GM12892 (cell line): ENCODE results near the gene AASS.
"Not testable (repeated sequence)": the region's sequence is repeated elsewhere in the genome, so short reads cannot be mapped to it uniquely, and the experiment has no call there.

Experiments
- DNase-seq: peaks from one replicate; pipeline ENCODE4 v3.0.0; 2011; ENCODE audit not compliant: insufficient read length
- FAIRE-seq: peaks from 2 replicates; lab custom pipeline; 2011; peaks lifted over from hg19 to GRCh38; lab: Jason Lieb, UNC
- POLR2A ChIP-seq: IDR thresholded peaks from 2 replicates; pipeline ENCODE4 v1.6.1; 2011; ENCODE audit warnings: low read depth, low read length, control low read depth
- POLR2AphosphoS5 ChIP-seq: IDR thresholded peaks from 2 replicates; pipeline ENCODE4 v1.6.1; 2011; ENCODE audit warnings: low read depth, low read length, control low read depth
- TAF1 ChIP-seq: IDR thresholded peaks from 2 replicates; pipeline ENCODE4 v1.6.1; 2011; ENCODE audit warnings: low read depth, mild to moderate bottlenecking, control low read depth, low read length, borderline replicate concordance

AASS gene

GRCh38 chr7:122140918-122141317 lies 3.1 kb downstream of the AASS start:
- TF ChIP-seq POLR2AphosphoS5 (no peak), TAF1 (no peak), POLR2A (no peak)
- DNase-seq, result no peak
- no peak for FAIRE-seq

- FAIRE-seq, result no peak
Measured at GRCh38 chr7:122137251-122138077, 6.6 kb downstream of the AASS start.

GRCh38 chr7:122136639-122137245 lies 7.3 kb downstream of the AASS start:
- TF ChIP-seq POLR2A, result no peak
- TF ChIP-seq POLR2AphosphoS5, result no peak
- TF ChIP-seq TAF1, result no peak
- no peak for FAIRE-seq

More at GRCh38 chr7:122137251-122138077, 6.6 kb downstream of the AASS start:
- DNase-seq, result no peak
- TF ChIP-seq TAF1 (no peak), POLR2A (no peak), POLR2AphosphoS5 (no peak)

GRCh38 chr7:122136078-122136477 lies 8.0 kb downstream of the AASS start:
- TF ChIP-seq POLR2A, result no peak
- no peak for TF ChIP-seq TAF1
- DNase-seq, result no peak
- no peak for FAIRE-seq

More at GRCh38 chr7:122136639-122137245, 7.3 kb downstream of the AASS start:
- DNase-seq, result no peak

GRCh38 chr7:122135275-122135674 lies 8.8 kb downstream of the AASS start:
- no peak for DNase-seq
- no peak for FAIRE-seq
- TF ChIP-seq POLR2A, result no peak
- no peak for TF ChIP-seq POLR2AphosphoS5
- TF ChIP-seq TAF1, result no peak

GRCh38 chr7:122134793-122135192 lies 9.3 kb downstream of the AASS start:
- not testable (repeated sequence) for DNase-seq, FAIRE-seq

- no peak for FAIRE-seq
- DNase-seq, result no peak
- TF ChIP-seq POLR2AphosphoS5, result no peak
- TF ChIP-seq POLR2A, result no peak
- no peak for TF ChIP-seq TAF1
Measured at GRCh38 chr7:122133477-122133876, 10.6 kb downstream of the AASS start.

GRCh38 chr7:122132341-122132740 lies 11.7 kb downstream of the AASS start:
- DNase-seq (no peak), FAIRE-seq (no peak)
- TF ChIP-seq POLR2A (no peak), TAF1 (no peak), POLR2AphosphoS5 (no peak)

- FAIRE-seq (no peak), DNase-seq (no peak)
- TF ChIP-seq TAF1 (no peak), POLR2A (no peak), POLR2AphosphoS5 (no peak)
Measured at GRCh38 chr7:122123746-122124145, 20.3 kb downstream of the AASS start.

GRCh38 chr7:122118757-122119156 lies 25.3 kb downstream of the AASS start:
- TF ChIP-seq POLR2AphosphoS5, result no peak
- no peak for TF ChIP-seq TAF1
- no peak for TF ChIP-seq POLR2A
- DNase-seq (no peak), FAIRE-seq (no peak)

GRCh38 chr7:122103064-122103463 lies 41.0 kb downstream of the AASS start:
- TF ChIP-seq POLR2AphosphoS5 (no peak), TAF1 (no peak)
- DNase-seq (no peak), FAIRE-seq (no peak)

GRCh38 chr7:122100021-122100420 lies 44.0 kb downstream of the AASS start:
- no peak for FAIRE-seq
- no peak for DNase-seq
- no peak for TF ChIP-seq POLR2A

- no peak for DNase-seq
- no peak for FAIRE-seq
- no peak for TF ChIP-seq POLR2A
Measured at GRCh38 chr7:122095642-122096041, 48.4 kb downstream of the AASS start.
